RKO (cell line): Measurements from ENCODE around the gene PSPH.

Experiments used
- DNase-seq: peaks from one replicate; pipeline ENCODE4 v3.0.0-alpha.2; 2016; ENCODE audit warnings: low spot score

PSPH gene

GRCh38 chr7:55996856-55997500 lies 54.3 kb downstream of the PSPH start:
- no peak for DNase-seq

- DNase-seq = no peak
Observed at GRCh38 chr7:55992346-55992745, 58.9 kb downstream of the PSPH start.

- no peak for DNase-seq
Observed at GRCh38 chr7:55983537-55983936, 67.7 kb downstream of the PSPH start.

- DNase-seq = no peak
Observed at GRCh38 chr7:55980266-55980665, 71.0 kb downstream of the PSPH start.

GRCh38 chr7:55977831-55978230 lies 73.4 kb downstream of the PSPH start:
- DNase-seq = no peak

- no peak for DNase-seq
Observed at GRCh38 chr7:55975988-55976633, 75.1 kb downstream of the PSPH start.

- DNase-seq = no peak
Observed at GRCh38 chr7:55973747-55974250, 77.4 kb downstream of the PSPH start.

GRCh38 chr7:55970978-55971377 lies 80.3 kb downstream of the PSPH start:
- no peak for DNase-seq

GRCh38 chr7:55970561-55970960 lies 80.7 kb downstream of the PSPH start:
- DNase-seq = no peak

- no peak for DNase-seq
Observed at GRCh38 chr7:55969391-55969790, 81.9 kb downstream of the PSPH start.

- no peak for DNase-seq
Observed at GRCh38 chr7:55966851-55967250, 84.4 kb downstream of the PSPH start.

- no peak for DNase-seq
Observed at GRCh38 chr7:55965805-55966421, 85.3 kb downstream of the PSPH start.

GRCh38 chr7:55965100-55965470 lies 86.2 kb downstream of the PSPH start:
- no peak for DNase-seq

GRCh38 chr7:55964261-55965099 lies 86.8 kb downstream of the PSPH start, which contains the start of gene NIPSNAP2:
TSS of gene NIPSNAP2 (plus strand) at chr7:55964585. CDS start at chr7:55964610, 25 bp downstream.
- DNase-seq = peak; percentile 66

GRCh38 chr7:55963584-55964168 lies 87.6 kb downstream of the PSPH start:
- DNase-seq = no peak

- DNase-seq = no peak
Observed at GRCh38 chr7:55962014-55962413, 89.2 kb downstream of the PSPH start.
